ENCODE measurements around the gene XYLT2. TPM values are rescaled to one million over a fixed set of nuclear protein-coding genes. Genes with fewer than 3 reads are reported as not detected.

Gene XYLT2
- total and polyA plus RNA-seq, 9 of the 15 experiments (the other 6 are each of a cell fraction or from before 2014, with no cell fraction given): 0.63 to 9.1 (median 4.3) TPM

DNA sequence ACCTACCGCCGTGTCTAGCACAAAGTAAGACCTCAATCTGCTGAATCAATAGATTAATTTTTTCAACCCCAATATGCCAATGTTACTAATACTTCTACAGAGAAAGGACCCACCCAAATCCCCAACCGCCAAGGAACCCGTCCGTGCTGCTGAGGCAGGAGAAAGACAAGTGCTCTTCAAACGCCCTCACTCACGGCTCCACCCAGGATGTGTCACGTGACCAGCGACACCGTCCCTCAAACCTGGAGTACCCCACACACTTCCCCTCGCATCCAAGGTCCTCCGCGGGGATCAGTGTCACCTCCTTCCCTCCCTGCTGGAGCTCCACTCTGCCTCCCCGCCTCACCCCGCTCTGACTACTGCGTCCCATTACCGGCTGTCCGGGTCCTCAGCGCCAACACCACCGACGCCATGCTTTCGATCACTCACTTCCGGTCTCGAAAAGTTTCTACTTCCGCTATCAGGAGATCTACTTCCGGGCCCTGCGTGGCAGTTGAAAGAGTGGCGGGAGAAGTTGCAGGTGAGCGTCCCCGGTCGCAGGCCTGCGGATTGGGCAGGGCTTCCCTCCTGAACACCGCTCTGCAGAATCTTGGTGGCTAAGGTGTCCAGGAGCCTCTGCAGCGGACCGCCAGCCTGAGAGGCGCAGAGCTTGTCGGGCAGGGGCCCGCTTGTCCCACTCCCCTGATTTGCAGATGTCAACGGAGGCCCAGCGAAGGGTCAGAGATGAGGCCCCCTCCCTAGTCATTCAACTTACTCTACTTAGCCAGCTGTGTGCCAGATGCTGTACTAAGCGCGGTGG, 27.0 kb downstream of the XYLT2 start, which contains the start of the genes EME1 and MRPL27 (continued):
- TF ChIP-seq, protein P1, sequence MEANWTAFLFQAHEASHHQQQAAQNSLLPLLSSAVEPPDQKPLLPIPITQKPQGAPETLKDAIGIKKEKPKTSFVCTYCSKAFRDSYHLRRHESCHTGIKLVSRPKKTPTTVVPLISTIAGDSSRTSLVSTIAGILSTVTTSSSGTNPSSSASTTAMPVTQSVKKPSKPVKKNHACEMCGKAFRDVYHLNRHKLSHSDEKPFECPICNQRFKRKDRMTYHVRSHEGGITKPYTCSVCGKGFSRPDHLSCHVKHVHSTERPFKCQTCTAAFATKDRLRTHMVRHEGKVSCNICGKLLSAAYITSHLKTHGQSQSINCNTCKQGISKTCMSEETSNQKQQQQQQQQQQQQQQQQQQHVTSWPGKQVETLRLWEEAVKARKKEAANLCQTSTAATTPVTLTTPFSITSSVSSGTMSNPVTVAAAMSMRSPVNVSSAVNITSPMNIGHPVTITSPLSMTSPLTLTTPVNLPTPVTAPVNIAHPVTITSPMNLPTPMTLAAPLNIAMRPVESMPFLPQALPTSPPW (CRISPR knock-in tag; IDR thresholded peaks at IDR 0.05): 0 out of 2 replicates have a peak, but pooled peaks have one; percentile 30
- TF ChIP-seq TBL1XR1 (IDR thresholded peaks at IDR 0.05; ENCODE audit: low read length in 2 of 2): no peak
- peak; percentile 98 for TF ChIP-seq MYC (IDR thresholded peaks at IDR 0.05; ENCODE audit: low read depth, low read length)
- peak; percentile 78; the same call in 1 of the 2 replicates for TF ChIP-seq MYC (CRISPR knock-in tag; IDR thresholded peaks at IDR 0.05; ENCODE audit: borderline replicate concordance, low read depth)
- TF ChIP-seq, protein P2, sequence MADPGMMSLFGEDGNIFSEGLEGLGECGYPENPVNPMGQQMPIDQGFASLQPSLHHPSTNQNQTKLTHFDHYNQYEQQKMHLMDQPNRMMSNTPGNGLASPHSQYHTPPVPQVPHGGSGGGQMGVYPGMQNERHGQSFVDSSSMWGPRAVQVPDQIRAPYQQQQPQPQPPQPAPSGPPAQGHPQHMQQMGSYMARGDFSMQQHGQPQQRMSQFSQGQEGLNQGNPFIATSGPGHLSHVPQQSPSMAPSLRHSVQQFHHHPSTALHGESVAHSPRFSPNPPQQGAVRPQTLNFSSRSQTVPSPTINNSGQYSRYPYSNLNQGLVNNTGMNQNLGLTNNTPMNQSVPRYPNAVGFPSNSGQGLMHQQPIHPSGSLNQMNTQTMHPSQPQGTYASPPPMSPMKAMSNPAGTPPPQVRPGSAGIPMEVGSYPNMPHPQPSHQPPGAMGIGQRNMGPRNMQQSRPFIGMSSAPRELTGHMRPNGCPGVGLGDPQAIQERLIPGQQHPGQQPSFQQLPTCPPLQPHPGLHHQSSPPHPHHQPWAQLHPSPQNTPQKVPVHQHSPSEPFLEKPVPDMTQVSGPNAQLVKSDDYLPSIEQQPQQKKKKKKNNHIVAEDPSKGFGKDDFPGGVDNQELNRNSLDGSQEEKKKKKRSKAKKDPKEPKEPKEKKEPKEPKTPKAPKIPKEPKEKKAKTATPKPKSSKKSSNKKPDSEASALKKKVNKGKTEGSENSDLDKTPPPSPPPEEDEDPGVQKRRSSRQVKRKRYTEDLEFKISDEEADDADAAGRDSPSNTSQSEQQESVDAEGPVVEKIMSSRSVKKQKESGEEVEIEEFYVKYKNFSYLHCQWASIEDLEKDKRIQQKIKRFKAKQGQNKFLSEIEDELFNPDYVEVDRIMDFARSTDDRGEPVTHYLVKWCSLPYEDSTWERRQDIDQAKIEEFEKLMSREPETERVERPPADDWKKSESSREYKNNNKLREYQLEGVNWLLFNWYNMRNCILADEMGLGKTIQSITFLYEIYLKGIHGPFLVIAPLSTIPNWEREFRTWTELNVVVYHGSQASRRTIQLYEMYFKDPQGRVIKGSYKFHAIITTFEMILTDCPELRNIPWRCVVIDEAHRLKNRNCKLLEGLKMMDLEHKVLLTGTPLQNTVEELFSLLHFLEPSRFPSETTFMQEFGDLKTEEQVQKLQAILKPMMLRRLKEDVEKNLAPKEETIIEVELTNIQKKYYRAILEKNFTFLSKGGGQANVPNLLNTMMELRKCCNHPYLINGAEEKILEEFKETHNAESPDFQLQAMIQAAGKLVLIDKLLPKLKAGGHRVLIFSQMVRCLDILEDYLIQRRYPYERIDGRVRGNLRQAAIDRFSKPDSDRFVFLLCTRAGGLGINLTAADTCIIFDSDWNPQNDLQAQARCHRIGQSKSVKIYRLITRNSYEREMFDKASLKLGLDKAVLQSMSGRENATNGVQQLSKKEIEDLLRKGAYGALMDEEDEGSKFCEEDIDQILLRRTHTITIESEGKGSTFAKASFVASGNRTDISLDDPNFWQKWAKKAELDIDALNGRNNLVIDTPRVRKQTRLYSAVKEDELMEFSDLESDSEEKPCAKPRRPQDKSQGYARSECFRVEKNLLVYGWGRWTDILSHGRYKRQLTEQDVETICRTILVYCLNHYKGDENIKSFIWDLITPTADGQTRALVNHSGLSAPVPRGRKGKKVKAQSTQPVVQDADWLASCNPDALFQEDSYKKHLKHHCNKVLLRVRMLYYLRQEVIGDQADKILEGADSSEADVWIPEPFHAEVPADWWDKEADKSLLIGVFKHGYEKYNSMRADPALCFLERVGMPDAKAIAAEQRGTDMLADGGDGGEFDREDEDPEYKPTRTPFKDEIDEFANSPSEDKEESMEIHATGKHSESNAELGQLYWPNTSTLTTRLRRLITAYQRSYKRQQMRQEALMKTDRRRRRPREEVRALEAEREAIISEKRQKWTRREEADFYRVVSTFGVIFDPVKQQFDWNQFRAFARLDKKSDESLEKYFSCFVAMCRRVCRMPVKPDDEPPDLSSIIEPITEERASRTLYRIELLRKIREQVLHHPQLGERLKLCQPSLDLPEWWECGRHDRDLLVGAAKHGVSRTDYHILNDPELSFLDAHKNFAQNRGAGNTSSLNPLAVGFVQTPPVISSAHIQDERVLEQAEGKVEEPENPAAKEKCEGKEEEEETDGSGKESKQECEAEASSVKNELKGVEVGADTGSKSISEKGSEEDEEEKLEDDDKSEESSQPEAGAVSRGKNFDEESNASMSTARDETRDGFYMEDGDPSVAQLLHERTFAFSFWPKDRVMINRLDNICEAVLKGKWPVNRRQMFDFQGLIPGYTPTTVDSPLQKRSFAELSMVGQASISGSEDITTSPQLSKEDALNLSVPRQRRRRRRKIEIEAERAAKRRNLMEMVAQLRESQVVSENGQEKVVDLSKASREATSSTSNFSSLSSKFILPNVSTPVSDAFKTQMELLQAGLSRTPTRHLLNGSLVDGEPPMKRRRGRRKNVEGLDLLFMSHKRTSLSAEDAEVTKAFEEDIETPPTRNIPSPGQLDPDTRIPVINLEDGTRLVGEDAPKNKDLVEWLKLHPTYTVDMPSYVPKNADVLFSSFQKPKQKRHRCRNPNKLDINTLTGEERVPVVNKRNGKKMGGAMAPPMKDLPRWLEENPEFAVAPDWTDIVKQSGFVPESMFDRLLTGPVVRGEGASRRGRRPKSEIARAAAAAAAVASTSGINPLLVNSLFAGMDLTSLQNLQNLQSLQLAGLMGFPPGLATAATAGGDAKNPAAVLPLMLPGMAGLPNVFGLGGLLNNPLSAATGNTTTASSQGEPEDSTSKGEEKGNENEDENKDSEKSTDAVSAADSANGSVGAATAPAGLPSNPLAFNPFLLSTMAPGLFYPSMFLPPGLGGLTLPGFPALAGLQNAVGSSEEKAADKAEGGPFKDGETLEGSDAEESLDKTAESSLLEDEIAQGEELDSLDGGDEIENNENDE (IDR thresholded peaks at IDR 0.05; ENCODE audit: low read depth, low read length): no peak
- TF ChIP-seq, protein P3, sequence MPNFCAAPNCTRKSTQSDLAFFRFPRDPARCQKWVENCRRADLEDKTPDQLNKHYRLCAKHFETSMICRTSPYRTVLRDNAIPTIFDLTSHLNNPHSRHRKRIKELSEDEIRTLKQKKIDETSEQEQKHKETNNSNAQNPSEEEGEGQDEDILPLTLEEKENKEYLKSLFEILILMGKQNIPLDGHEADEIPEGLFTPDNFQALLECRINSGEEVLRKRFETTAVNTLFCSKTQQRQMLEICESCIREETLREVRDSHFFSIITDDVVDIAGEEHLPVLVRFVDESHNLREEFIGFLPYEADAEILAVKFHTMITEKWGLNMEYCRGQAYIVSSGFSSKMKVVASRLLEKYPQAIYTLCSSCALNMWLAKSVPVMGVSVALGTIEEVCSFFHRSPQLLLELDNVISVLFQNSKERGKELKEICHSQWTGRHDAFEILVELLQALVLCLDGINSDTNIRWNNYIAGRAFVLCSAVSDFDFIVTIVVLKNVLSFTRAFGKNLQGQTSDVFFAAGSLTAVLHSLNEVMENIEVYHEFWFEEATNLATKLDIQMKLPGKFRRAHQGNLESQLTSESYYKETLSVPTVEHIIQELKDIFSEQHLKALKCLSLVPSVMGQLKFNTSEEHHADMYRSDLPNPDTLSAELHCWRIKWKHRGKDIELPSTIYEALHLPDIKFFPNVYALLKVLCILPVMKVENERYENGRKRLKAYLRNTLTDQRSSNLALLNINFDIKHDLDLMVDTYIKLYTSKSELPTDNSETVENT (CRISPR knock-in tag; IDR thresholded peaks at IDR 0.05): no peak; the same call in 1 of the 2 replicates
- TF ChIP-seq NR3C1 (CRISPR knock-in tag; IDR thresholded peaks at IDR 0.05): no peak
- TF ChIP-seq ZNF24 (IDR thresholded peaks at IDR 0.05): 0 out of 2 replicates have a peak, but pooled peaks have one; percentile 11
- peak; percentile 86 for TF ChIP-seq ATF7 (IDR thresholded peaks at IDR 0.05)
- TF ChIP-seq CEBPG (CRISPR knock-in tag; IDR thresholded peaks at IDR 0.05): no peak
- TF ChIP-seq CEBPG (tag; conservative IDR thresholded peaks at IDR 0.05 in 1 of 2, IDR thresholded peaks at IDR 0.05 in 1 of 2): no peak
- TF ChIP-seq, protein P4, sequence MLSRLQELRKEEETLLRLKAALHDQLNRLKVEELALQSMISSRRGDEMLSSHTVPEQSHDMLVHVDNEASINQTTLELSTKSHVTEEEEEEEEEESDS (CRISPR knock-in tag; IDR thresholded peaks at IDR 0.05): no peak

Measured in K562 (cell line).